HuH-7 (cell line): Measurements from ENCODE around the gene GDPD2.

Experiments used
- DNase-seq: peaks from one replicate; pipeline ENCODE4 v3.0.0; 2011; ENCODE audit warnings: low spot score

Gene GDPD2

DNA sequence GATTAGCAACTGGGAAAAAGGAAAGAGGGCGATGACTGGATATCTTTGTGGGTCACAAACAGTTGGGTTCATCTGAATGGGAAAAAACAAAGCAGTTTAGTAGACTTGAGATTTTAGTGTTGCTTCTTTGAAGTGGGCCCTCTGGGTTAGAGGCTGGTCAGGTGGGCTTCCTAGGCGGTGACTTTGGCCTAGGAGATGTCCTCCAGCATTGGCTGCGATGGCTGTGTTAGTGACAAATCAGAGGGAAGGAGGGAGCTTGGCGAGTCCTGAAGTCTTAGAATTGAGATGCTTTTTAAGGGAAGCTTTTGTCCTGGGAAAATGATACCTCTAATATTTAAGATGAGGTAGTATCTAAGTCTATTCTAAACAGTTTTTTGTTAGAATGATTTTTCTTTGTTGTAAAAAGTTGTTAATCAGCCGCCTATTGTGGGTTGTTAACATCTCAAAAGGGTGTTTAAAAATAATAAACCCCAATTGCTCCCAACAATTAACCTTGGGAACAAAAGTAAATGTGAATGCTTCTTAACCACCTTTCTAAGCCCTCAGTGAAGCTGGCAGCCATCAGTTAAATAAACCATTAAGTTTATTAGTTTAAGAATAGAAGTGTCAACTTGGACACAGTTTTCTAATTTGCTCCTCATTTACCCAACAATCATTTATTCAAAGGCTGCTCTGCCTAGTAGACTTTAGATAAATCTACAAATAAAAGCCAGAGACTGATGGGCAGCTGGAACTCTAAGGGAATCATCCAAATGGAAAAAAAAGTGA is 53.2 kb downstream of the GDPD2 start:
- DNase-seq: no peak

DNA sequence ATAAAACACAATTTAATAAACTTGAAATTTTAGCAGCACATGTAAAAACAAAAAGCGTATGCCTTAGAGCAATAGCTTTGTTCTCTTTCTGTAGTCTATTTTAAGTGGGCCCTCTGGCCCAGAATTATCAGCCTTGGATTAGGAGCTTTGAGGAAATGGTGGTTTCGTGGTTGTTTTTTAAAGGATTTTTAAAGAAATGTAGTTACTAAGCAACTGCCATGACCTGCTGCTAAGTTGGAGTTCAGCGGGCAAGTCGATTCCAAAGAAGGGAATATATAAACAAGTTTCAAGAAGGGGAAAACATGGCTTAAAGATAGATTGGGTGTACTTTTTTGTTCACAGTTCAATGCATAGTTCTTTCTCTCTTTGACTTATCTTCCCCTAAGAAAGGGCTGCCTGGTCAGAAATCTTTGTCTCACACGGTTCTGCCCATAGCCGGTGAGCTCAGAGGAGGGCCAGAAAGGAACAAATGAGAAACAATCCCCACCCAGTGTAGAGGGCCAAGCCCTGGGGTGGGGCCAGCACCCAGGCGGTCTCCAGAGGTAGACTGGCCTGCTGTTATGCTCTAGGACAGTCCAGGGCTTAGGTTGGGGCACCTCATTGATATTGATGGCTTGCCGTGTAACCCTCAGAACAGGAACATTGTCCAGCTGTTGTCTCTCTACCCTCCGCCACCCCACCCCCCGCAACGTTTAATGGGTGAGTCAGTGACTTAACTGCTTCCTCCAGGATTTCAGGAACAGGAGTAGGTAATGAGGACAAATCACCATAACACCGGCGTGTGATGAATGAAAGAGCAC is 54.0 kb downstream of the GDPD2 start:
- DNase-seq: no peak

DNA sequence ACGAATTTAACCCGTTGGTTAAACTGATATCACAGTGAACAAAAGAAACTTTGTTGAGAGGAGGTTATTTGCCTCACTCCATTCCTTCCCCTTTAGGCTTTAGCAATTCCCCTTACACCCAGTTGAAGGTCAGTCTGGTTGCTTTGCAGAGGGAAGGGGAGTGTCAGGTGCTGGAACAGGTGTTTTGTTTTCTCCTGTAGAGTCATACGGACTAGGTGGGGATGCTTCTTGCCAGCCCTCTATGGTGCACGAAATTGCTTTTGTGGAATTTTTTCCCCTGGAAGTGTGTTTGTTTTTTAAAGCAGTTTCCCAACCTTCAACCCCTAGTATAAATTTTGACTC is 54.6 kb downstream of the GDPD2 start:
- DNase-seq: no peak

DNA sequence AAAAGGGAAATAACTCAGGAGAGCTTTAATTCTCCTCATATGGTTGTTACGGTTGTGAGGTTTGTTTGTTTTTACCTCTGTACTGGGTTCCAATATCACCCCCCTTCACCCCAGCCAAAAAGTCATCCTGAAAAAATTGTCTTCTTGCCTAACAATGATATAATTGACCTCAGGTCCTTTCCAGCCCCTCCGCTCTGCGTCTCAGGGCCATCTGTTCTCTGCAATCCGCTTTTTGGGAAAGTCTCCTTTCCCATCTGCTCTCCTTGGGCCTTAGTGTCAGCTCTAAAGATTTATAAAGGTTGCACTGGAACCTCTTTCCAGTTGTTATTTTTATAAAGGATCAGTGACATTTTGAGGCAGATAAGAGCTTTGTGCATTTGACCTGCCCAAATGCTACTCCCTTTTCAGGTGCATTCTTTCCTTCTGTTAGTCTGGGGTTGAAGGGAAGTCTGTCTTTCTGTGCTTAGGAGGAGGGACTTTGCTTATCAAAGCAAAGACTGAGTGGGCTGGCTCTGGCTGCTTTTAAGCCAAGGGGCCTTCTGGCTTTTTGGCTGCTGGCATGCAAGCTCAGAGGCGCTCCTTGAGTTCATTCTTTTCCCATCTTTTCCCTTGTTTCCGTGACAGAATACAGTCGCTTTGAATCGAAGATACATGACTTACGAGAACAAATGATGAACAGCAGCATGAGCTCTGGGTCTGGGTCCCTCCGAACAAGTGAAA is 55.6 kb downstream of the GDPD2 start:
- DNase-seq: no peak

DNA sequence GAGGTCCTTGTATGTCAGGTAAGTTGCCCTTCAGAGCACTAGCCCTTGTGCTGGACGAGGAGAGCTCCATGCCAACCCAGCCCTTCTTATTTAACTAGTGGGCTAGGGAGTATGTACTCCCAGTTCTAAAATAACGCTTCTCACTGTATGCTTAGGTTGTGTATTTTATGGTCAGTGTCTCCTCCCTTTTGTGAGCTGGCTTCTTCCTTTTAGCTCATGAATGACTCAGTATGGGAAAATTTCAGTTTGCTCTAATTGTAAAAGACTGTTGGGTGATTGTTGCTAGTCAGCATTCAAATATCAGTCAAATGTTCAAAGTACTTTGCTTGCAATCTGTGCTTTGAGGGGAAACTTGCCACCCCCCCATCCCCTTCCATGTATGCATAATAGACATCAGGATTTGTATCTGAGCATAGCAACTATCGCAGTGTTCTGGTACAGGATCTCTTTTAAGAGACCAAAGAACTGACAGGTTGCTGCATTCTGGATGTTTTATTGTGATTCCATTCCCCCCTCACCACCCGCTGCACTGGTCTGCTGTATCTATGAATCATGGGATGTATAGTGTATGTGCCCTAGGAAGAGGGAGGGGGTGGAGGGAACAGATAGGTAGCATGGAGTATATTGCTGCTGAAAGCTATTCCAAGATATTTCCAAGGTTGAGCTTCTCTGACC is 56.3 kb downstream of the GDPD2 start:
- no peak for DNase-seq

DNA sequence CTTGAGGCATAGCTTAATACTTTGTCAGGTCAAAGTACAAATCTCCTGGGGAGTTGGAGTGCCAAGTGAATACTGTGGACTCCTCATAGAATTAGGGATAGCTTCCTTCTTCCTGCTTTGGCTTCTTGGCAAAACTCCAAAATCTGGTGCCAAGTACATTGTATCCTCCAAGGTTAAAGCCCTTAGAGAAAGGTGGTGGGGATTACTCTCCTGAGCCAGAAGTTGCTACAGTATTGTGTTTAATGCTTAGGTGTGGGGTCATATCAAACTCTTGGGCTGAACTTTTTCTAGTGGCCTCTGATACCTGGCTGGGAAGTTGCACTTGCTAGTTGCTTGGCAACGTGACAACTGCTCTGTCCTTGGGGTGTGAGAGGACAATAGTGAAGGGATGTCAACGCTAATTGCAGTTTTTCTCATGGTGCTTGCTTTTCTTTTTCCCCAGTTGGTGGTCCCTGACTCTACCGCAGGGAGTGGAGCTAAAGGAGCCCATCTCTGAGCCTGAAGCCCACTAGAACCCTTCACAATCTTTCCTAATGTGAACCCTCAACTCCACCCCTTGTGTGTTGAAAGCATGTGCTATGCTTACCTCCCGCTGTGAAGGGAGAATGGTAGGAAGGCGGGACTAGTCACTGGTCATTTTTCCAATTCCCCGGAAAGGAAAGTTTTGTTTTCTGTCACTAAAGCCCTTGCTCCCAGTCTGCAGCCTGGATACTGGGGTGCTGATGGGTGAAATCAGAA is 57.0 kb downstream of the GDPD2 start:
- DNase-seq: no peak

DNA sequence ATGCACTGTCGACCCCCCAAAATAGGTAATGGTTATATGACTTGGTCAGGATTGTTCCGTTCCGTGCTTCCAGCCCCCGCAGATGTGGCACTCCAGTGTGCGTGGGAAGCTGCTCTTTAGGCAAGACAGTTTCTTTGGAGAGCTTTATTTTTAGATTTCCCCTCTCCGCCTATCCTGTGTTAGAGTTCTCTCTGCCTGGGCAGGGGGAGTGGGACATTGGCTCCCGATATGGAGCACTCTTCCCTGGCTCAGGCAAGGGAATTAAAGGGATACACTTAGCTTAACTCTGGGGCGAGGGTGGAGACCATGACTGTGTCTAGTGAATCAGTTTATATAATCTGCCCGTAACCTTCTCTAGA is 57.5 kb downstream of the GDPD2 start:
- no peak for DNase-seq

DNA sequence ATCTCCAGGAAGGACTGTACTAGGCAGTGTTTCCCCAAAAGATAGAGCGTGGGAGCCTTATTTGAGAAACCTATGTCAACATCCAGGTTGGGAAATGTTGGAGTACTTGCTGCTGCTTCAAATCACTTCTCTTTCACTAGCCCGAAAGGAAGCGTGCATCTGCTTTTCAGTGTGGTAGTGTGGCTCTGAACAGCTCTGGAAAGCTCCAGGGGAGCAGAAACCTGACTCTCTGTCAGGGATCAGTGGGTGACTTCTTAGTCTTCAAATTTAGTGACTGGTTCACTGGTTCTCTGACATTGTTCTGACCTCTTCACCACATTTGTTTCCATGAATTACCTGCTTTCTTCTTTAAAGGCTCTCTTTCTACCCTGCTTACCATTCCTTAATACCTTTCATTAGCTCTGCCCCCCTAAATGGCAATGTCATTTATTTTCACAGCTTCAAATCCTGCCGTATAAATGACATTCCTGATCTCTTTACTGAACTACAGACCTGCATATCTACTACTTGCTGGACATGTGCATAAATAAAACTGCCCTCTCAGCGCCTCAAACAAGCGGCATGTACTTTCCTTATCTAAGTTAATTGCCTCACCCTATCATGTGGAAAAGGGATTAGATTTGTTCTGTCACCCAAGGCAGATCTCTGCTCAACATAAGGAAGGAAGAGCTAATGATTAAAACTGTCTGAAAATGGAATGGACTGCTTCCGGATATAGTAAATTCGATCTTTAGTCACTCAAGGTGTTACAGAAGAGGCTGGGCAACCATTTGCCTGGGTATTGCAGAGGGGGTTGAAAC is 58.6 kb downstream of the GDPD2 start:
- DNase-seq: no peak

DNA sequence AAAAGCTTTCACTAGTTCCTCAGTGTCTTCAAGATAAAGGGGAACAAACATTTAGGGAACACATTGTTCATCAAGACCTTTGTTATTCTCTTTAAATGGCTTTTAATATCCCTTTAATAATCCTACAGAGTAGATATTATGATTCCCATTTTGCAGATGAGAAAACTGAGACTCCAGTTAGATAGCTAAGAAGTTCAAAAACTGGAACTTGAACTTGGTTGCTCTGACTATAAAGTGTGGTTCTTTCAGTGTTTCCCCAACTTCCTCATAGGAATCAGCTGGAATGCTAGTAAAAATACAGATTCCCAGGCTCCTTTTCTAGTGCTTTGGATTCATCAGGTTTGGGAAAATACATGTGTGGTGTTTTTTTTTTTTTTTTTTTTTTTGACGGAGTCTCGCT is 59.2 kb downstream of the GDPD2 start:
- no peak for DNase-seq
